Left lung (tissue), 10 donors: ENCODE results near the gene CDH13. TPM values are rescaled to one million over a fixed set of nuclear protein-coding genes. Genes with fewer than 3 reads are reported as not detected.

Source experiments
- ATAC-seq: fragments of 200-7000 bp; cut with Tn5 transposase; one replicate; pipeline ENCODE4 v1.9.1; 2020; ENCODE audit warnings: moderate library complexity
- DNase-seq, 4 donors: peaks; one replicate each; pipeline ENCODE4 v3.0.0-alpha.2; 2013 to 2020
- H3K27ac ChIP-seq, 2 donors: fragments of 200-600 bp; sonication (generic) in 1 of 2; one replicate each; pipeline versions ENCODE4 v1.5.0 to v1.8.0; 2020 to 2021
- H3K27me3 ChIP-seq, 2 donors: fragments of 200-600 bp; sonication (generic) in 1 of 2; one replicate each; pipeline versions ENCODE4 v1.5.0 to v1.8.0; 2020 to 2021
- H3K36me3 ChIP-seq, 2 donors: fragments of 200-600 bp; sonication (generic) in 1 of 2; one replicate each; pipeline versions ENCODE4 v1.5.0 to v1.8.0; 2020 to 2021
- H3K4me1 ChIP-seq, 2 donors: fragments of 200-600 bp; one replicate each; pipeline ENCODE4 v1.8.0; 2021
- H3K4me3 ChIP-seq, 2 donors: fragments of 200-600 bp; sonication (generic) in 1 of 2; one replicate each; pipeline versions ENCODE4 v1.5.0 to v1.8.0; 2020 to 2021; ENCODE audit warnings: mild to moderate bottlenecking in 1 of 2
- H3K9me3 ChIP-seq, 2 donors: fragments of 200-600 bp; sonication (generic) in 1 of 2; one replicate each; pipeline versions ENCODE4 v1.5.0 to v1.8.0; 2020 to 2021
- intact Hi-C, 2 donors: fragments of 100-400 bp; cut with DNase I; formaldehyde crosslinking; loops; one replicate each; pipeline versions ENCODE4 v1.11.2 to v1.14.2; 2022
- polyA plus RNA-seq, 6 donors: library from polyadenylated mRNA; unstranded; fragments of 120-200 nt; gene quantifications; one replicate each; pipeline ENCODE4 v1.2.1, GENCODE V29; 2013; ENCODE audit not compliant: insufficient read length in 6 of 6
- total RNA-seq, 2 donors: library from RNA; stranded (reverse); fragmentation: NEBNext Ultra II Directional; extraction: Animal tissue kit (Norgen Biotek cat#: 25700); gene quantifications; one replicate each; pipeline ENCODE4 v1.2.1, GENCODE V29; 2021
- TF ChIP-seq, protein P1 (sequence below), 2 donors: fragments of 200-600 bp; sonication (generic) in 1 of 2; IDR thresholded peaks; one replicate each; pipeline versions ENCODE4 v1.5.0 to v1.8.0; 2021; ENCODE audit warnings: antibody characterized with exemption in 2 of 2
- donor health status: DM: no; HTN: yes; CAD: no.
- donor health status: DM: no; HTN: no; CAD: no.

Gene CDH13
- total and polyA plus RNA-seq, 8 donors, result 2.7 to 20.3 (median 3.2) TPM

DNA sequence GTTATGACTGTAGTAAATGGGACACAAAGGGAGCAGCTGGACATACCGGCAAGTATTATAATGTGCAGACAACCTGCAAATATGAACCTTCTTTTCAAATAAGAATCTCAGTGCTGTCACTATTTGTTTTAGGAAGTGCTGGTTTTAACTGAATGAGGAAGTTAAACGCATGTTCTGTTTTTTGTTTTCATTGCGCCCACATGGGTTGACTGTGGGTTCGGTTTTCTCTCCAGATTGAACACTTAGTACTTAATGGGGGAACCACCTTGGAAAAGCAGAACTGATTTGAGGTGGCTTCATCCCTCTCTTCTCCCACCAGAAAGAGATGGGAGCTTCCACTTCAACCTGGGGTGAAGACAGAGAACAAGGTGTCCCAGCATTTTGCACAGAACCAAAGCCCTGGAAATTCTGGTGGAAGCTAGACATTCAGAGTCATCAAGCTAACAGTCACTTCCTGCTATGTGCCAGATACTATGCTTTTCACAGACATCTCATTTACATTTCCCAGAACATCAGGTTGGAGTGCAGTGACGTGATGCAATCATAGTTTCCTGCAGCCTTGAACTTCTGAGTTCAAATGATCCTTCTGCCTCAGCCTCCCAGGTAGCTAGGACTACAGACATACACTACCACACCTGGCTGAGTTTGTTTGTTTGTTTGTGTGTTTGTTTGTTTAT is 149.8 kb downstream of the CDH13 start:
- no peak for DNase-seq
- no peaks in the 10 kb centered on the region for H3K9me3 ChIP-seq
- intact Hi-C loops, result no loop called here
- H3K27me3 ChIP-seq, result peaks cover 0 to 7% of the 10 kb centered on the region in 2 donors
- no peak for ATAC-seq
- no peak overlapping the region for H3K27ac ChIP-seq
- TF ChIP-seq, protein P1, sequence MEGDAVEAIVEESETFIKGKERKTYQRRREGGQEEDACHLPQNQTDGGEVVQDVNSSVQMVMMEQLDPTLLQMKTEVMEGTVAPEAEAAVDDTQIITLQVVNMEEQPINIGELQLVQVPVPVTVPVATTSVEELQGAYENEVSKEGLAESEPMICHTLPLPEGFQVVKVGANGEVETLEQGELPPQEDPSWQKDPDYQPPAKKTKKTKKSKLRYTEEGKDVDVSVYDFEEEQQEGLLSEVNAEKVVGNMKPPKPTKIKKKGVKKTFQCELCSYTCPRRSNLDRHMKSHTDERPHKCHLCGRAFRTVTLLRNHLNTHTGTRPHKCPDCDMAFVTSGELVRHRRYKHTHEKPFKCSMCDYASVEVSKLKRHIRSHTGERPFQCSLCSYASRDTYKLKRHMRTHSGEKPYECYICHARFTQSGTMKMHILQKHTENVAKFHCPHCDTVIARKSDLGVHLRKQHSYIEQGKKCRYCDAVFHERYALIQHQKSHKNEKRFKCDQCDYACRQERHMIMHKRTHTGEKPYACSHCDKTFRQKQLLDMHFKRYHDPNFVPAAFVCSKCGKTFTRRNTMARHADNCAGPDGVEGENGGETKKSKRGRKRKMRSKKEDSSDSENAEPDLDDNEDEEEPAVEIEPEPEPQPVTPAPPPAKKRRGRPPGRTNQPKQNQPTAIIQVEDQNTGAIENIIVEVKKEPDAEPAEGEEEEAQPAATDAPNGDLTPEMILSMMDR (IDR thresholded peaks at IDR 0.05), result no peak
- H3K36me3 ChIP-seq, result no peaks in the 10 kb centered on the region
- no peaks in the 10 kb centered on the region for H3K4me1 ChIP-seq
- no peak overlapping the region for H3K4me3 ChIP-seq

DNA sequence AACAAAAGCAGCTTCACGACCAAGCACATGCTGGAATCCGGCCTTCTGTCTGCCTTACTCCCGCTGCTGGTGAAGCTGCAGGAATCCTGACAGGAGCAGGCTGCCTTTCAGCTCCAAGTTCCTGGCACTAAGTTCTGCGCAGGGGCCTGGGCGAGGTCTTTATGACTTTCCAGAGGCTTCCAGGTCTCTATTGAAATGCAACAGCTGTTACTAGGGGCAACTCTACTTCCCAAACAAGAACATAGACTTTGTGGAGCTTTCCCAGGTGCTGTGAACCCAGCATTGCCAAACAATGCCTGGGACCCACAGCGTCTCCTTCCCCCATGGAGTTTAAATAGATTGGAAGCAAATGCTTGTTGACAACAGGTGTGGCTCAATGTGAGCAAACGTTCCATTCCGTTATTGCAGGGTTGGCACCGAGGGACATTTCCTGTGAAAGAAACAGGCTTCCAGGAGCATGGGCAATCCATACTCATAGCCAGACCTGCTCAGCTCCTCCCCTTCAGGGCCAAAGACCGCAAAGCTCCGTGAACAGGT is 156.0 kb downstream of the CDH13 start:
- intact Hi-C loops, result no loop called here
- H3K4me3 ChIP-seq, result no peak overlapping the region
- H3K27ac ChIP-seq, result no peak overlapping the region
- H3K4me1 ChIP-seq, result no peaks in the 10 kb centered on the region
- ATAC-seq (no peak), DNase-seq (no peak)
- peaks cover 0 to 7% of the 10 kb centered on the region in 2 donors for H3K27me3 ChIP-seq
- TF ChIP-seq, protein P1 (IDR thresholded peaks at IDR 0.05), result no peak
- H3K36me3 ChIP-seq, result no peaks in the 10 kb centered on the region
- no peaks in the 10 kb centered on the region for H3K9me3 ChIP-seq

DNA sequence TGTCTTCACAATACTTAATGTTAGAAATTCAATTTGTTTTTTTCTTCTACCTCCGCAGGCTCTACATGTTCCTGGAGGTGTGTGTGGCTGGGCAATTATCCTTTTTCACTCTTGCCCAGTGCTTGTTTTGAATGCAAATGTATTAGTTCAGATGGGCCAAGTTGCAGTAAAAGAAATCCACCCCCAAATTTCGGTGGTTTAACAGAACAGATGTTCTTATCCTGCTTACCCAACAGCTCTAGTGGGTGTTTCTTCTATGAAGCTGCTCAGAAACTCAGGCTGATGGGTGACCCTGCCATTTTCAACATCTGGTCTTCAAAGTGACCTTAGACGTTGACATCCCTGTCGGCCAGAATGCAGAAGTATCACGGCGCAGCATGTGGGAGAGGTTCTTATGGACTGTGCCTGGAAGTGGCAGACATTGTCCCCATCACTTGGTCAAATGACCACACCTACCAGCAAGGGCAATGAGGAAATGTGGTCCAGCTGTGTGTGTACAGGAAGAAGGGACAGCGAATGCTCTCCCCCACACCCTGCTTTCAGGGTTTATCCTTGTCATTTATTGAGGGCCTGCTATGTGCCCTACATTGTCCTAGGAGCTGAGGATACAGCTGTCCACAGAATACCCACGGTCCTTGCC is 157.3 kb downstream of the CDH13 start:
- DNase-seq, result no peak
- Histone ChIP-seq H3K4me3 (no peak overlapping the region), H3K4me1 (no peaks in the 10 kb centered on the region), H3K27me3 (peaks cover 0 to 4% of the 10 kb centered on the region in 2 donors), H3K9me3 (no peaks in the 10 kb centered on the region), H3K27ac (no peak overlapping the region), H3K36me3 (no peaks in the 10 kb centered on the region)
- ATAC-seq, result no peak
- TF ChIP-seq, protein P1 (IDR thresholded peaks at IDR 0.05), result no peak
- intact Hi-C loops, result no loop called here

DNA sequence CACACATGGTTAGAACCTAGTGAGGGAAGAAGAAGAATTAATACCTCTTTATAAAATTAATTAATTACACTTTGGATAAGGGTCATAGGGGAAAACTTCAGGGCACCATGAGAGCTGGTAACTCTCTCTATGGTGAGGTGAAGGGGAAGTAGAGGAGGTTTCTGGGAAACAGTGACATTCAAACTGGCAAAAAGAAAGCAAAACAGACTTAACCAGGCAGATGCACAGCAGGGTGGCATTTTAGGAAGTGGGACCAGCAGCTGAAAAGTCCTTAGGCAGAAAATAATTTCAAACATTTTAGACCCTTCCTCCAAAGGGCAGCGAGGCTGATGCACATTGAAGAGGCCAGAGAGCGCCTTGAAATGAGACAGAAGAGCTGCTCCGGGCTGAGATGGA is 157.8 kb downstream of the CDH13 start:
- H3K27ac ChIP-seq, result no peak overlapping the region
- no peaks in the 10 kb centered on the region for H3K9me3 ChIP-seq
- no peak for ATAC-seq

DNA sequence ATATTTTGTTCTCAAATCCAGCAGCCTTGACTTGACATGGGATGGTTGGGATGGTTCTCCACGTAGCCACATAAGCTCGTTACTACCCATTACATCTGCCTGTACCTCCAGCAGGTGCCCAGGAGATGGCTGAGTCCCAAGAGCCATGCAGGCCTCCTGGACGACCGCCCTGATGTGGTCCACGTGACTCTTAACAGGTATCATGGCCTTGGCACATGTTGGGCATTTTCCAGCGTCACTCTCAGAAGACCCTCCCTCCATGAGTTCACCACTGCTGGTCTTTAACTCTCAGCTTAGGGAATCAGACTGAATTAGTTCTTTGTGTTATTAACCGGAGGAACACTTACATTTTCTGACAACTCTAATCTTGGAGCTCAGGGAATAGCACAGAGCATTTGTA is 161.5 kb downstream of the CDH13 start:
- no peaks in the 10 kb centered on the region for H3K36me3 ChIP-seq
- no peaks in the 10 kb centered on the region for H3K9me3 ChIP-seq
- intact Hi-C loops, result no loop called here

More for the DNA sequence above, 157.8 kb downstream of the CDH13 start:
- no peak overlapping the region for H3K4me3 ChIP-seq
- intact Hi-C loops, result no loop called here
- TF ChIP-seq, protein P1 (IDR thresholded peaks at IDR 0.05), result no peak
- H3K27me3 ChIP-seq, result no peaks in the 10 kb centered on the region
- no peaks in the 10 kb centered on the region for H3K4me1 ChIP-seq
- DNase-seq, result no peak
- no peaks in the 10 kb centered on the region for H3K36me3 ChIP-seq

More for the DNA sequence above, 161.5 kb downstream of the CDH13 start:
- DNase-seq (no peak), ATAC-seq (no peak)
- H3K4me1 ChIP-seq, result no peaks in the 10 kb centered on the region
- TF ChIP-seq, protein P1 (IDR thresholded peaks at IDR 0.05), result no peak
- H3K27me3 ChIP-seq, result no peaks in the 10 kb centered on the region
- no peak overlapping the region for H3K4me3 ChIP-seq
- H3K27ac ChIP-seq, result no peak overlapping the region
